RWPE2 (cell line): Measurements from ENCODE around the gene CYP2C9.

Source experiments
- ATAC-seq: fragments of 200-7000 bp; cut with Tn5 transposase; 3 replicates; pipeline ENCODE4 v1.9.1; 2021; ENCODE audit warnings: low read depth
- DNase-seq: peaks from one replicate; pipeline ENCODE4 v3.0.0-alpha.2; 2020; ENCODE audit warnings: low spot score
- H3K27ac ChIP-seq: fragments of 450-650 bp; 2 replicates; pipeline ENCODE4 v1.5.1; 2017; ENCODE audit warnings: mild to moderate bottlenecking; ENCODE audit not compliant: poor library complexity, severe bottlenecking
- H3K27me3 ChIP-seq: fragments of 250-450 bp; sonication (Bioruptor Pico); 2 replicates; pipeline ENCODE4 v1.5.1; 2021; ENCODE audit warnings: mild to moderate bottlenecking, moderate library complexity; ENCODE audit not compliant: insufficient read depth, poor library complexity, severe bottlenecking
- H3K36me3 ChIP-seq: fragments of 250-450 bp; sonication (Bioruptor Pico); 2 replicates; pipeline ENCODE4 v1.5.1; 2020; ENCODE audit warnings: low read depth, mild to moderate bottlenecking, moderate library complexity
- H3K4me1 ChIP-seq: fragments of 250-450 bp; sonication (Bioruptor Pico); 2 replicates; pipeline ENCODE4 v1.5.1; 2021; ENCODE audit warnings: mild to moderate bottlenecking, moderate library complexity; ENCODE audit not compliant: insufficient read depth, poor library complexity, severe bottlenecking
- H3K4me3 ChIP-seq: fragments of 250-450 bp; sonication (Bioruptor Pico); 2 replicates; pipeline ENCODE4 v1.5.1; 2021; ENCODE audit warnings: mild to moderate bottlenecking, moderate library complexity; ENCODE audit not compliant: severe bottlenecking
- H3K9me3 ChIP-seq: fragments of 250-450 bp; sonication (Bioruptor Pico); 2 replicates; pipeline ENCODE4 v1.5.1; 2021; ENCODE audit warnings: mild to moderate bottlenecking, moderate library complexity; ENCODE audit not compliant: severe bottlenecking
- CTCF ChIP-seq: fragments of 450-650 bp; IDR thresholded peaks from one replicate; pipeline ENCODE4 v1.5.1; 2017; ENCODE audit warnings: mild to moderate bottlenecking, moderate library complexity; ENCODE audit not compliant: poor library complexity, severe bottlenecking

Gene CYP2C9

GRCh38 chr10:95039281-95039680 is 100.8 kb downstream of the CYP2C9 start:
- Histone ChIP-seq H3K27me3 (no peaks in the 10 kb centered on the region), H3K4me3 (no peak overlapping the region), H3K4me1 (no peaks in the 10 kb centered on the region), H3K27ac (no peak overlapping the region), H3K36me3 (no peaks in the 10 kb centered on the region), H3K9me3 (no peaks in the 10 kb centered on the region)
- ATAC-seq (no peak), DNase-seq (no peak)
- TF ChIP-seq CTCF = no peak
